Left lung (tissue), 10 donors: ENCODE results near the gene C4orf54. TPM values are rescaled to one million over a fixed set of nuclear protein-coding genes. Genes with fewer than 3 reads are reported as not detected.
A peak's percentile ranks its signal among the peaks of the same experiment; 100 is the strongest.

Experiments used
- ATAC-seq: fragments of 200-7000 bp; cut with Tn5 transposase; one replicate; pipeline ENCODE4 v1.9.1; 2020; ENCODE audit warnings: moderate library complexity
- DNase-seq, 4 donors: peaks; one replicate each; pipeline ENCODE4 v3.0.0-alpha.2; 2013 to 2020
- H3K27ac ChIP-seq, 2 donors: fragments of 200-600 bp; sonication (generic) in 1 of 2; one replicate each; pipeline versions ENCODE4 v1.5.0 to v1.8.0; 2020 to 2021
- H3K27me3 ChIP-seq, 2 donors: fragments of 200-600 bp; sonication (generic) in 1 of 2; one replicate each; pipeline versions ENCODE4 v1.5.0 to v1.8.0; 2020 to 2021
- H3K36me3 ChIP-seq, 2 donors: fragments of 200-600 bp; sonication (generic) in 1 of 2; one replicate each; pipeline versions ENCODE4 v1.5.0 to v1.8.0; 2020 to 2021
- H3K4me1 ChIP-seq, 2 donors: fragments of 200-600 bp; one replicate each; pipeline ENCODE4 v1.8.0; 2021
- H3K4me3 ChIP-seq, 2 donors: fragments of 200-600 bp; sonication (generic) in 1 of 2; one replicate each; pipeline versions ENCODE4 v1.5.0 to v1.8.0; 2020 to 2021; ENCODE audit warnings: mild to moderate bottlenecking in 1 of 2
- H3K9me3 ChIP-seq, 2 donors: fragments of 200-600 bp; sonication (generic) in 1 of 2; one replicate each; pipeline versions ENCODE4 v1.5.0 to v1.8.0; 2020 to 2021
- CTCF ChIP-seq, 2 donors: fragments of 200-600 bp; sonication (generic) in 1 of 2; IDR thresholded peaks; one replicate each; pipeline versions ENCODE4 v1.5.0 to v1.8.0; 2021; ENCODE audit warnings: antibody characterized with exemption in 2 of 2
- intact Hi-C, 2 donors: fragments of 100-400 bp; cut with DNase I; formaldehyde crosslinking; loops; one replicate each; pipeline versions ENCODE4 v1.11.2 to v1.14.2; 2022
- polyA plus RNA-seq, 6 donors: library from polyadenylated mRNA; unstranded; fragments of 120-200 nt; gene quantifications; one replicate each; pipeline ENCODE4 v1.2.1, GENCODE V29; 2013; ENCODE audit not compliant: insufficient read length in 6 of 6
- total RNA-seq, 2 donors: library from RNA; stranded (reverse); fragmentation: NEBNext Ultra II Directional; extraction: Animal tissue kit (Norgen Biotek cat#: 25700); gene quantifications; one replicate each; pipeline ENCODE4 v1.2.1, GENCODE V29; 2021
- donor health status: DM: no; HTN: yes; CAD: no.
- donor health status: DM: no; HTN: no; CAD: no.

Gene C4orf54
- total and polyA plus RNA-seq, 8 donors = 0.01 to 0.12 (median 0.05) TPM

DNA sequence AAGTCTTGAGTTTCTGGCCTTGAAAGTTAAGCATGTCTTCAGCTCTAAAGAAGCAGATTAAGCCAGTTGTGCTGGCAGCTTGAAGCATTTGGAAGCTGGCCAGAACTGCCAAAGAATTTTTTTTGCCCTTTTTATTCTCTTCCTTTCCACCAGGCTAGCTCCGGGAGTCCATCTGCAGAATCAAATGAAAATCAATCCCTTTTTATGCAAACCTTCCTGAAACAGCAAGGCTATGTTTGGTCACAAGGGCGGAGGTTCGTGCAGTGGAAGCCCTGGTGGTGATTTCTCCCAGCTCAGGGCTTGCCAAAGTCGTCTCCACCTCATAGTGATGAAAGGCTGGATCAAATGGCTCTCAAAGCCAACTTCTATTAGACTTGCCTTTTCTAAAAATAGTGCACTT is 21.6 kb upstream of the C4orf54 start:
- TF ChIP-seq CTCF (IDR thresholded peaks at IDR 0.05) = no peak
- ATAC-seq (peak; percentile 49), DNase-seq (peak in 1 of 4 donors; percentile 37)
- Histone ChIP-seq H3K27ac (no peak overlapping the region), H3K4me1 (no peaks in the 10 kb centered on the region), H3K36me3 (no peaks in the 10 kb centered on the region), H3K4me3 (no peak overlapping the region), H3K27me3 (no peaks in the 10 kb centered on the region), H3K9me3 (peaks cover 0 to under 1% of the 10 kb centered on the region in 2 donors)
- intact Hi-C loops = no loop called here

DNA sequence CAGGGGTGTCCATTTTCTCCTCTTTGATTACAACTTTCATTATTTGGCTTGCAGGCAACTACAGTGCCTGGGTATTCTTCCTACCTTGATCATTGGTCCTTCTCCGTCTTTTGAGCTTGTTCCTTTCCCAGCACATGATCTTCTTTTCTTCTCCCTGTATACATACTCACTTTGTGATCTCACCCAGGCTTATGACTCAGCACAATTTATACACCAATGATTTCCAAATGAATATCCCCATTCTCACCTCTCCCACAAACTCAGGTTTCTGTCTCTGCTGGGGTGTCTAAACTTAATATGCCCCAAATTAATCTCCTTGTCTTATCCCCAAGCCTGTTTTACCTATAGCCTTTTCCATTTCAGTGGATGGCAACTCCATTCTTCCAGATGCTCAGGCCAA is 19.5 kb upstream of the C4orf54 start:
- Histone ChIP-seq H3K36me3 (no peaks in the 10 kb centered on the region), H3K27ac (no peak overlapping the region), H3K4me3 (no peak overlapping the region), H3K27me3 (no peaks in the 10 kb centered on the region), H3K4me1 (no peaks in the 10 kb centered on the region), H3K9me3 (peaks cover 0 to 21% of the 10 kb centered on the region in 2 donors)
- no peak for DNase-seq
- ATAC-seq = no peak
- no peak for TF ChIP-seq CTCF (IDR thresholded peaks at IDR 0.05)
- intact Hi-C loops = no loop called here

- TF ChIP-seq CTCF (IDR thresholded peaks at IDR 0.05) = no peak
- H3K9me3 ChIP-seq = peaks cover 0 to 34% of the 10 kb centered on the region in 2 donors
Measured at GRCh38 chr4:99670409-99671073, 12.9 kb upstream of the C4orf54 start.

GRCh38 chr4:99669084-99669483 is 11.5 kb upstream of the C4orf54 start:
- ATAC-seq (no peak), DNase-seq (no peak)
- TF ChIP-seq CTCF (IDR thresholded peaks at IDR 0.05) = no peak
- Histone ChIP-seq H3K27me3 (no peaks in the 10 kb centered on the region), H3K4me1 (no peaks in the 10 kb centered on the region), H3K9me3 (peaks cover 0 to 32% of the 10 kb centered on the region in 2 donors), H3K27ac (no peak overlapping the region), H3K36me3 (no peaks in the 10 kb centered on the region), H3K4me3 (no peak overlapping the region)
- intact Hi-C loops = no loop called here

More at GRCh38 chr4:99670409-99671073, 12.9 kb upstream of the C4orf54 start:
- intact Hi-C loops = no loop called here
- Histone ChIP-seq H3K4me1 (no peaks in the 10 kb centered on the region), H3K27me3 (no peaks in the 10 kb centered on the region), H3K27ac (no peak overlapping the region), H3K4me3 (no peak overlapping the region), H3K36me3 (no peaks in the 10 kb centered on the region)
- ATAC-seq (no peak), DNase-seq (no peak)

DNA sequence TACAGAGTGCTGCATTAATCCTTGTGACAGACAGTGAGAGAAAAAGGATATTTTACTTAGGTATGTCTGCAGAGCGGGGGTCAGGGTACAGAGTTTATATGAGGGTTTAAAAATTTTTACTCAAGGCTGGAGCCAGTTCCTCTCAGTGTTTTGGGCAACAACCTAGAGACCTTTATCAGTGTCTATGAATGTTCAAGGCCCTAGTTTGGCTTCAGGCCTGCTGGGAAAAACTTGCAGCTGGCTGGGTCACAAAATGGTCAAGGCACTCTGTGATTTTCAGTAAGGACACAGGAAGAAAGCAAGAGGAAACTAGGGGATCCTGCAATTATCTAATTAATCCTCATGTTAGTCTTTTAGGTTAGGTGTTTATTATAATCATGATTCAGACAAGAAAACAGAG is 10.8 kb upstream of the C4orf54 start:
- Histone ChIP-seq H3K27me3 (no peaks in the 10 kb centered on the region), H3K27ac (no peak overlapping the region), H3K4me3 (no peak overlapping the region), H3K9me3 (peaks cover 0 to 26% of the 10 kb centered on the region in 2 donors), H3K36me3 (no peaks in the 10 kb centered on the region), H3K4me1 (no peaks in the 10 kb centered on the region)
- intact Hi-C loops = no loop called here
- peak in 1 of 4 donors; percentile 52 for DNase-seq
- no peak for ATAC-seq
- no peak for TF ChIP-seq CTCF (IDR thresholded peaks at IDR 0.05)
